Neuronal stem cell (in vitro differentiated cells): ENCODE data around the gene LIMA1.

Experiments
- DNase-seq: peaks from one replicate; pipeline ENCODE4 v3.0.0-alpha.2; 2013; ENCODE audit warnings: low spot score
- H2AFZ ChIP-seq: one replicate; pipeline ENCODE4 v1.6.1; 2013; ENCODE audit warnings: mild to moderate bottlenecking, low read length, inconsistent platforms
- H2AK5ac ChIP-seq: 2 replicates; pipeline ENCODE4 v1.6.1; 2013; ENCODE audit warnings: low read depth, mild to moderate bottlenecking, inconsistent platforms, low read length, moderate library complexity, mixed read lengths
- H2BK120ac ChIP-seq: 2 replicates; pipeline ENCODE4 v1.6.1; 2013; ENCODE audit warnings: low read depth, mild to moderate bottlenecking, inconsistent platforms, low read length, moderate library complexity, mixed read lengths
- H2BK12ac ChIP-seq: one replicate; pipeline ENCODE4 v1.6.1; 2013; ENCODE audit warnings: low read length, inconsistent platforms
- H2BK15ac ChIP-seq: 2 replicates; pipeline ENCODE4 v1.6.1; 2013; ENCODE audit warnings: mild to moderate bottlenecking, low read length, inconsistent platforms, mixed read lengths
- H2BK5ac ChIP-seq: one replicate; pipeline ENCODE4 v1.6.1; 2013; ENCODE audit warnings: inconsistent platforms, mild to moderate bottlenecking, low read length, moderate library complexity
- H3K14ac ChIP-seq: one replicate; pipeline ENCODE4 v1.6.1; 2013; ENCODE audit warnings: low read length, inconsistent platforms
- H3K18ac ChIP-seq: 2 replicates; pipeline ENCODE4 v1.6.1; 2013; ENCODE audit warnings: low read length, inconsistent platforms
- H3K23ac ChIP-seq: 2 replicates; pipeline ENCODE4 v1.6.1; 2013; ENCODE audit warnings: low read depth, mild to moderate bottlenecking, mixed read lengths, low read length, inconsistent platforms; ENCODE audit not compliant: poor library complexity
- H3K27ac ChIP-seq: replicated peaks from 3 replicates; pipeline ENCODE4 v1.5.1; 2013; ENCODE audit warnings: low read length, inconsistent platforms
- H3K27me3 ChIP-seq, 3 experiments: 2 replicates each; pipeline ENCODE4 v1.6.1; 2013; ENCODE audit warnings: low read length in 3 of 3, mild to moderate bottlenecking in 2 of 3, inconsistent platforms in 1 of 3, low read depth in 1 of 3, mixed read lengths in 1 of 3, moderate library complexity in 1 of 3; ENCODE audit not compliant: control insufficient read depth in 3 of 3, insufficient read depth in 3 of 3
- H3K36me3 ChIP-seq, 2 donors: replicated peaks in 1 of 2; 2 replicates each; pipeline ENCODE4 v1.6.1; 2013; ENCODE audit warnings: low read length in 2 of 2; ENCODE audit not compliant: control insufficient read depth in 2 of 2, insufficient read depth in 2 of 2
- H3K4ac ChIP-seq: 2 replicates; pipeline ENCODE4 v1.6.1; 2013; ENCODE audit warnings: inconsistent platforms, mild to moderate bottlenecking, low read length, moderate library complexity
- H3K4me1 ChIP-seq, 2 donors: 1 replicate in 1 of 2; 2 replicates in 1 of 2; pipeline ENCODE4 v1.6.1; 2013; ENCODE audit warnings: low read length in 2 of 2, low read depth in 1 of 2; ENCODE audit not compliant: control insufficient read depth in 2 of 2, insufficient read depth in 1 of 2
- H3K4me2 ChIP-seq: one replicate; pipeline ENCODE4 v1.6.1; 2013; ENCODE audit warnings: mild to moderate bottlenecking, low read length, inconsistent platforms; ENCODE audit not compliant: insufficient read depth, poor library complexity, severe bottlenecking
- H3K4me3 ChIP-seq, 2 donors: 2 replicates each; pipeline ENCODE4 v1.5.1; 2013; ENCODE audit warnings: low read length in 2 of 2, mild to moderate bottlenecking in 2 of 2, inconsistent platforms in 1 of 2, moderate library complexity in 1 of 2
- H3K79me1 ChIP-seq: one replicate; pipeline ENCODE4 v1.6.1; 2013; ENCODE audit warnings: low read depth, mild to moderate bottlenecking, inconsistent platforms, low read length, moderate library complexity
- H3K9ac ChIP-seq: one replicate; pipeline ENCODE4 v1.6.1; 2013; ENCODE audit warnings: mild to moderate bottlenecking, low read depth, low read length, inconsistent platforms; ENCODE audit not compliant: poor library complexity
- H3K9me3 ChIP-seq, 2 donors: replicated peaks in 1 of 2; 2 replicates each; pipeline versions ENCODE3 to v1.6.1; 2013; ENCODE audit warnings: low read length in 2 of 2, mild to moderate bottlenecking in 2 of 2, inconsistent platforms in 1 of 2, low read depth in 1 of 2, mixed read lengths in 1 of 2, moderate library complexity in 1 of 2; ENCODE audit not compliant: control insufficient read depth in 2 of 2, insufficient read depth in 1 of 2
- H4K8ac ChIP-seq: one replicate; pipeline ENCODE4 v1.6.1; 2013; ENCODE audit warnings: low read depth, mild to moderate bottlenecking, inconsistent platforms, low read length, moderate library complexity
- H4K91ac ChIP-seq: one replicate; pipeline ENCODE4 v1.6.1; 2013; ENCODE audit warnings: low read length, low read depth, mild to moderate bottlenecking, inconsistent platforms; ENCODE audit not compliant: poor library complexity
- WGBS, 2 donors: extraction: QIAGEN DNeasy Blood & Tissue Kit; methylation state at CpG; one replicate each; pipeline ENCODE4 v1.1.7; 2013; ENCODE audit warnings: missing lambda C conversion rate in 2 of 2, mixed read lengths in 1 of 2; ENCODE audit not compliant: insufficient read length in 2 of 2, insufficient replicate concordance in 1 of 2; ENCODE audit errors: extremely low coverage in 2 of 2; 5-methylcytosine and 5-hydroxymethylcytosine counted together

The LIMA1 gene

DNA sequence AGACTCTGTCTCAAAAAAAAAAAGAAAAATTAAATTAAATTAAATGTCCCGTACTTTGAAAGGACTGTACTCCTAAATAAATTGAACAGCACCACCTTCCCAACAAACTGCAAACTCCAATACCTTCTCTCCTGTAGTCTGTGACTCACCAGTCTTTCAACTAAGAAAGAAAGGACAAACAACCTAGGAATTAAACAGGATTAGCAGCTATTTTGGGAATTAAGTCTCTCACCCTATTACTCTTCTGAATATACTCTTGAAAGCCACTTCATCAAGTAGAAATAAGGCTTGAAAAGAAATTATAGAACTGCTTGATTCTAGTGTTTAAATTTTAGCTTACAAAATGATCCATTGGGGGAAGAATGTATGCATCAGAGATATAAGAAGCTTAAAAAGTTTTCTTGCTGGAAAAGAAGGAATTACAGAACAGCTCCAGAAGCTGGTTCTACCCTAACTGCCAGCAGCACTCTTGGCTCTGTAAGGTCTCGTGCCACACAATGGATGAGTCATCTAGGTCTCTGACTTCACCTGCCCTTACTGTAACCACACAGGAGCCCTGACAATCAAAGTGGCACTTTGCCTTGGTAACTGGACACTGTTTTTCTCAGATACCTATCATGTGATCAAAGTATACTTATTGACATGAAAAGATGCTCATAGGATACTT, 59.2 kb downstream of the LIMA1 start:
- Histone ChIP-seq H3K4ac (no peak overlapping the region), H3K4me2 (no peak overlapping the region), H3K36me3 (no peaks in the 10 kb centered on the region), H2BK15ac (no peak overlapping the region), H4K8ac (no peak overlapping the region), H2AFZ (no peak overlapping the region), H3K27ac (peak overlapping the region; percentile 8), H3K18ac (no peak overlapping the region), H2AK5ac (no peak overlapping the region), H4K91ac (no peak overlapping the region), H3K79me1 (no peaks in the 10 kb centered on the region), H3K4me1 (peaks cover 0 to 2% of the 10 kb centered on the region in 2 donors), H3K9ac (no peak overlapping the region), H3K4me3 (no peak overlapping the region), H2BK5ac (no peak overlapping the region), H2BK12ac (no peak overlapping the region), H3K27me3 (no peaks in the 10 kb centered on the region), H3K9me3 (no peaks in the 10 kb centered on the region), H3K23ac (no peak overlapping the region), H3K14ac (no peak overlapping the region), H2BK120ac (no peak overlapping the region)
- WGBS, 2 donors: no CpG with 5 or more reads among the region's 2 CpGs
- DNase-seq: no peak

- Histone ChIP-seq H2BK15ac (no peak overlapping the region), H3K9me3 (no peaks in the 10 kb centered on the region), H4K91ac (no peak overlapping the region), H3K9ac (peak overlapping the region; percentile 50), H2BK12ac (no peak overlapping the region), H3K27ac (peak overlapping the region; percentile 68), H2AK5ac (no peak overlapping the region), H2BK5ac (no peak overlapping the region), H3K4me3 (peak overlapping the region; percentile 55 to 77), H3K4ac (no peak overlapping the region), H3K4me1 (peaks cover 0 to 2% of the 10 kb centered on the region in 2 donors), H3K18ac (peak overlapping the region; percentile 71), H3K27me3 (no peaks in the 10 kb centered on the region), H3K4me2 (peak overlapping the region; percentile 64), H4K8ac (no peak overlapping the region), H2BK120ac (no peak overlapping the region), H3K14ac (no peak overlapping the region), H2AFZ (peak overlapping the region; percentile 82), H3K79me1 (no peaks in the 10 kb centered on the region), H3K23ac (no peak overlapping the region), H3K36me3 (peaks cover 0 to 9% of the 10 kb centered on the region in 2 donors)
- DNase-seq: peak; percentile 47
- no CpG with 5 or more reads among the region's 5 CpGs for WGBS, 2 donors
Measured at GRCh38 chr12:50222275-50222783, 61.0 kb downstream of the LIMA1 start.

- H3K4me1 ChIP-seq: peaks cover 0 to 2% of the 10 kb centered on the region in 2 donors
- H2BK5ac ChIP-seq: no peak overlapping the region
- H2BK120ac ChIP-seq: no peak overlapping the region
- H4K8ac ChIP-seq: no peak overlapping the region
- no peak overlapping the region for H3K4ac ChIP-seq
- H2AFZ ChIP-seq: peak overlapping the region; percentile 82
- H3K36me3 ChIP-seq: peaks cover 0 to 9% of the 10 kb centered on the region in 2 donors
- no peak overlapping the region for H3K14ac ChIP-seq
- WGBS, 2 donors: no CpG with 5 or more reads among the region's 9 CpGs
- H2BK15ac ChIP-seq: no peak overlapping the region
- H3K79me1 ChIP-seq: no peaks in the 10 kb centered on the region
- peak overlapping the region; percentile 55 to 77 for H3K4me3 ChIP-seq
- no peak overlapping the region for H3K18ac ChIP-seq
- H3K27ac ChIP-seq: peak overlapping the region; percentile 81
- H3K27me3 ChIP-seq: no peaks in the 10 kb centered on the region
- no peak overlapping the region for H2BK12ac ChIP-seq
- no peak overlapping the region for H3K23ac ChIP-seq
- no peaks in the 10 kb centered on the region for H3K9me3 ChIP-seq
- DNase-seq: peak; percentile 21
- no peak overlapping the region for H4K91ac ChIP-seq
- H2AK5ac ChIP-seq: no peak overlapping the region
- H3K9ac ChIP-seq: no peak overlapping the region
- peak overlapping the region; percentile 46 for H3K4me2 ChIP-seq
Measured at GRCh38 chr12:50221228-50222008, 61.9 kb downstream of the LIMA1 start.

GRCh38 chr12:50220363-50220995, 62.8 kb downstream of the LIMA1 start:
- H3K27ac ChIP-seq: no peak overlapping the region
- no peak for DNase-seq
- no peaks in the 10 kb centered on the region for H3K27me3 ChIP-seq

More at GRCh38 chr12:50220363-50220995, 62.8 kb downstream of the LIMA1 start:
- Histone ChIP-seq H3K4me3 (peak overlapping the region; percentile 55 to 64), H2AFZ (peak overlapping the region; percentile 82), H2BK12ac (no peak overlapping the region), H3K9me3 (no peaks in the 10 kb centered on the region), H3K79me1 (no peaks in the 10 kb centered on the region), H2BK5ac (no peak overlapping the region), H2BK120ac (no peak overlapping the region), H3K14ac (no peak overlapping the region), H3K4me2 (peak overlapping the region; percentile 54), H3K4me1 (peaks cover 0 to 2% of the 10 kb centered on the region in 2 donors), H4K91ac (no peak overlapping the region), H4K8ac (no peak overlapping the region), H2BK15ac (no peak overlapping the region), H2AK5ac (no peak overlapping the region), H3K36me3 (peaks cover 0 to 9% of the 10 kb centered on the region in 2 donors), H3K23ac (no peak overlapping the region), H3K9ac (no peak overlapping the region), H3K18ac (no peak overlapping the region), H3K4ac (no peak overlapping the region)
- no CpG with 5 or more reads among the region's 4 CpGs for WGBS, 2 donors
